ENCODE results near the gene SLC6A9. TPM values are rescaled to one million over a fixed set of nuclear protein-coding genes. Genes with fewer than 3 reads are reported as not detected.

SLC6A9 gene
- total and polyA plus RNA-seq, 2 donors (not counting 1 experiment from before 2014, with no cell fraction given): 0.28 to 5.5 TPM

GRCh38 chr1:43951021-43951985, 80.0 kb downstream of the SLC6A9 start:
- CTCF ChIA-PET: interaction anchor here (1.8 kb wide), 1 partner anchor 97 kb away, joined by 5 read pairs; no protein-coding TSS in a partner anchor
- Mint-ChIP-seq H3K9me3 (ENCODE audit: insufficient read depth) (no peaks in the 10 kb centered on the region), H3K27ac (no peak overlapping the region), H3K27me3 (no peaks in the 10 kb centered on the region), H3K4me3 (no peak overlapping the region), H3K4me1 (peaks cover 24% of the 10 kb centered on the region)
- no peaks in the 10 kb centered on the region for H3K27me3 ChIP-seq (replicated peaks in 1 of 4; ENCODE audit: control extremely low read depth in 1 of 4, control insufficient read depth in 3 of 4, insufficient read depth in 4 of 4, low read length in 3 of 4)
- intact Hi-C loops (cut with micrococcal nuclease): no loop called here
- H3K4me1 ChIP-seq (ENCODE audit: control insufficient read depth in 2 of 2, insufficient read depth in 2 of 2, low read length in 2 of 2): peaks cover 10 to 17% of the 10 kb centered on the region in 2 donors
- H3K36me3 ChIP-seq (replicated peaks in 1 of 2; ENCODE audit: control extremely low read depth in 1 of 2, control insufficient read depth in 1 of 2, extremely low read depth in 1 of 2, insufficient read depth in 2 of 2, low read length in 1 of 2): peaks cover 0 to 9% of the 10 kb centered on the region in 2 experiments
- H3K9me3 ChIP-seq (ENCODE audit: control extremely low read depth in 1 of 3, control insufficient read depth in 2 of 3, insufficient read depth in 1 of 3, low read length in 2 of 3): no peaks in the 10 kb centered on the region
- H3K79me2 ChIP-seq (ENCODE audit: control insufficient read depth, insufficient read depth, low read length): peaks cover 52% of the 10 kb centered on the region
- no peak for TF ChIP-seq EZH2 (IDR thresholded peaks at IDR 0.05; ENCODE audit: borderline replicate concordance, insufficient read depth, low read depth, low read length, poor library complexity, severe bottlenecking)
- TF ChIP-seq, protein P1, sequence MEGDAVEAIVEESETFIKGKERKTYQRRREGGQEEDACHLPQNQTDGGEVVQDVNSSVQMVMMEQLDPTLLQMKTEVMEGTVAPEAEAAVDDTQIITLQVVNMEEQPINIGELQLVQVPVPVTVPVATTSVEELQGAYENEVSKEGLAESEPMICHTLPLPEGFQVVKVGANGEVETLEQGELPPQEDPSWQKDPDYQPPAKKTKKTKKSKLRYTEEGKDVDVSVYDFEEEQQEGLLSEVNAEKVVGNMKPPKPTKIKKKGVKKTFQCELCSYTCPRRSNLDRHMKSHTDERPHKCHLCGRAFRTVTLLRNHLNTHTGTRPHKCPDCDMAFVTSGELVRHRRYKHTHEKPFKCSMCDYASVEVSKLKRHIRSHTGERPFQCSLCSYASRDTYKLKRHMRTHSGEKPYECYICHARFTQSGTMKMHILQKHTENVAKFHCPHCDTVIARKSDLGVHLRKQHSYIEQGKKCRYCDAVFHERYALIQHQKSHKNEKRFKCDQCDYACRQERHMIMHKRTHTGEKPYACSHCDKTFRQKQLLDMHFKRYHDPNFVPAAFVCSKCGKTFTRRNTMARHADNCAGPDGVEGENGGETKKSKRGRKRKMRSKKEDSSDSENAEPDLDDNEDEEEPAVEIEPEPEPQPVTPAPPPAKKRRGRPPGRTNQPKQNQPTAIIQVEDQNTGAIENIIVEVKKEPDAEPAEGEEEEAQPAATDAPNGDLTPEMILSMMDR (IDR thresholded peaks at IDR 0.05): no peak
- peaks cover 5% of the 10 kb centered on the region for H4K20me1 ChIP-seq (ENCODE audit: control insufficient read depth, insufficient read depth, low read length, poor library complexity, severe bottlenecking)
- ATAC-seq (ENCODE audit: low read depth): no peak
- no peak overlapping the region for H3K4me2 ChIP-seq (replicated peaks; ENCODE audit: low read depth, low read length, poor library complexity, severe bottlenecking)
- H3K27ac ChIP-seq (ENCODE audit: low read length in 2 of 2): no peak overlapping the region
- 93% methylated on average over 3 of the region's 4 CpGs for WGBS (ENCODE audit: insufficient coverage)
- no peak overlapping the region for H3K4me3 ChIP-seq (ENCODE audit: control extremely low read depth in 1 of 5, extremely low read depth in 1 of 5, insufficient read depth in 1 of 5, low read depth in 2 of 5, low read length in 4 of 5)
- POLR2A ChIA-PET: no interaction called here
- no peak overlapping the region for H2AFZ ChIP-seq (ENCODE audit: insufficient read depth, low read depth, low read length, poor library complexity, severe bottlenecking)
- DNase-seq: no peak
- H3K9ac ChIP-seq (ENCODE audit: low read length): no peak overlapping the region

DNA sequence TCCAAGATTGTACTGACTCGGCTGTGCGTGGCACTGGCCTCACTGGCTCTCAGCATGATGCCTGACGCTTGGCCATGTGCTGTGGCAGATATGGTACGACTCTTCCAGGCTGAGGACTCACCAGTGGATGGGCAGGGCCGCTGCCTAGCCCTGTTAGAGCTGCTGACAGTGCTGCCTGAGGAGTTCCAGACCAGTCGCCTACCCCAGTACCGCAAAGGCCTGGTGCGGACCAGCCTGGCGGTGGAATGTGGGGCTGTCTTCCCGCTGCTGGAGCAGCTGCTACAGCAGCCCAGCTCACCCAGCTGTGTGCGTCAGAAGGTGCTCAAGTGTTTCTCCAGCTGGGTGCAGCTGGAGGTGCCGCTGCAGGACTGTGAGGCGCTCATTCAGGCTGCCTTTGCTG, 81.6 kb downstream of the SLC6A9 start:
- Mint-ChIP-seq H3K27ac (no peak overlapping the region), H3K27me3 (no peaks in the 10 kb centered on the region), H3K4me1 (peaks cover 37% of the 10 kb centered on the region), H3K4me3 (no peak overlapping the region), H3K9me3 (ENCODE audit: insufficient read depth) (no peaks in the 10 kb centered on the region)
- ATAC-seq (ENCODE audit: low read depth) (no peak), DNase-seq (no peak)
- Histone ChIP-seq H3K9ac (ENCODE audit: low read length) (no peak overlapping the region), H3K4me1 (ENCODE audit: control insufficient read depth in 2 of 2, insufficient read depth in 2 of 2, low read length in 2 of 2) (peaks cover 15 to 25% of the 10 kb centered on the region in 2 donors), H2AFZ (ENCODE audit: insufficient read depth, low read depth, low read length, poor library complexity, severe bottlenecking) (no peak overlapping the region), H3K4me2 (replicated peaks; ENCODE audit: low read depth, low read length, poor library complexity, severe bottlenecking) (no peak overlapping the region), H3K9me3 (ENCODE audit: control extremely low read depth in 1 of 3, control insufficient read depth in 2 of 3, insufficient read depth in 1 of 3, low read length in 2 of 3) (no peaks in the 10 kb centered on the region), H4K20me1 (ENCODE audit: control insufficient read depth, insufficient read depth, low read length, poor library complexity, severe bottlenecking) (peaks cover 5% of the 10 kb centered on the region), H3K36me3 (replicated peaks in 1 of 2; ENCODE audit: control extremely low read depth in 1 of 2, control insufficient read depth in 1 of 2, extremely low read depth in 1 of 2, insufficient read depth in 2 of 2, low read length in 1 of 2) (peaks cover 0 to 9% of the 10 kb centered on the region in 2 experiments), H3K27me3 (replicated peaks in 1 of 4; ENCODE audit: control extremely low read depth in 1 of 4, control insufficient read depth in 3 of 4, insufficient read depth in 4 of 4, low read length in 3 of 4) (no peaks in the 10 kb centered on the region), H3K4me3 (ENCODE audit: control extremely low read depth in 1 of 5, extremely low read depth in 1 of 5, insufficient read depth in 1 of 5, low read depth in 2 of 5, low read length in 4 of 5) (no peak overlapping the region), H3K79me2 (ENCODE audit: control insufficient read depth, insufficient read depth, low read length) (peaks cover 57% of the 10 kb centered on the region), H3K27ac (ENCODE audit: low read length in 2 of 2) (no peak overlapping the region)
- WGBS (ENCODE audit: insufficient coverage): 93% methylated on average over 13 of the region's 13 CpGs
- ChIA-PET POLR2A (no interaction called here), CTCF (interaction anchor here (1.5 to 1.8 kb wide), 3 partner anchors 16 to 425 kb away, joined by 3 to 11 read pairs (median 5); partner anchors contain the start of gene ARTN)
- intact Hi-C loops (cut with micrococcal nuclease): loop anchor here (5.0 to 10.0 kb wide), 2 partner anchors 187 to 1185 kb away; partner anchors contain the start of genes C1orf50 and P3H1
- TF ChIP-seq, protein P1 (IDR thresholded peaks at IDR 0.05): no peak
- TF ChIP-seq EZH2 (IDR thresholded peaks at IDR 0.05; ENCODE audit: borderline replicate concordance, insufficient read depth, low read depth, low read length, poor library complexity, severe bottlenecking): no peak

Data from B cell (primary cell).